Measurements from ENCODE around the gene OPN1MW3.
"Not testable (repeated sequence)": the region's sequence is repeated elsewhere in the genome, so short reads cannot be mapped to it uniquely, and the experiment has no call there.

DNA sequence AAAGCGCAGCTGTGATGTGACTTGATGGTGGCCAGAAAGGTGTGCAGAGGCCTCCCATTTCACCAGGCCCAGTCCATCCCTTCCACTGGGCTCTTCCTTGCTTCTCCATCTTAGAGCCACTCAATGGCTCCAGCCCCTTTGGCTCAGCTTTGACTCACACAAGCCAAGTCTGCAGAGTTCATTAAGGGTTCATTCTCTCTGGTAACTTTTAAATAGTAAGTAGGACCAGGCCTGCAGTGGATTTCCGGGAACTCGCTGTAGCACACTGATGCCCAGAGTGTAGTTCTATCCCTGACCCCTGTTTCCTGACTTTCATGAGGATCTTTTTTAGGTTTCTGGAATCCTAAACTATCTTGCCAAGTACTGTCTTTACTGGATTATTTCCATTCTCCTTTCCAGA, 25.9 kb upstream of the OPN1MW3 start:
- TF ChIP-seq POLR2A, CTCF, EP300 (IDR thresholded peaks at IDR 0.05): not testable (repeated sequence)
